HepG2 (cell line): Measurements from ENCODE around the gene KRT4. TPM values are rescaled to one million over a fixed set of nuclear protein-coding genes. Genes with fewer than 3 reads are reported as not detected.
A peak's percentile ranks its signal among the peaks of the same experiment; 100 is the strongest.

ENCODE experiments used
- ATAC-seq: fragments of 200-7000 bp; cut with Tn5 transposase; 3 replicates; pipeline ENCODE4 v1.9.1; 2020; ENCODE audit warnings: mild to moderate bottlenecking, moderate library complexity
- BruUV-seq: library from RNA; stranded (reverse); fragments of 400-500 nt; replicated peaks from 2 replicates; lab custom pipeline; 2021; lab: Mats Ljungman, UMichigan
- CTCF ChIA-PET: fragments of 300-600 bp; formaldehyde crosslinking; extraction: SDS; loops from one replicate; lab custom pipeline; 2021; ENCODE audit warnings: low total read pairs, inconsistent platforms, low intra/inter-chr PET ratio; lab: Yijun Ruan, JAX
- POLR2A ChIA-PET: fragments of 350-600 bp; sonication (Branson Sonifier 250); formaldehyde crosslinking; loops from one replicate; lab custom pipeline; 2020; ENCODE audit warnings: antibody characterized with exemption, inconsistent platforms; lab: Yijun Ruan, JAX
- DNase-seq: peaks from one replicate; pipeline ENCODE4 v3.0.0-alpha.2; 2015; ENCODE audit warnings: low spot score
- FAIRE-seq: peaks from 3 replicates; lab custom pipeline; 2011; peaks lifted over from hg19 to GRCh38; lab: Jason Lieb, UNC
- H2AFZ ChIP-seq: one replicate; pipeline ENCODE4 v1.6.1; 2011; ENCODE audit warnings: low read length, inconsistent platforms
- H3K27ac ChIP-seq: fragments of 300-600 bp; 3 replicates; pipeline ENCODE4 v1.8.0; 2011; ENCODE audit warnings: mixed run types, mild to moderate bottlenecking, mixed read lengths, low read length, inconsistent platforms; ENCODE audit not compliant: insufficient read depth; ENCODE audit errors: extremely low read length
- H3K27me3 ChIP-seq, 2 experiments: fragments of 200-600 bp in 1 of 2; 2 replicates in 1 of 2; 3 replicates in 1 of 2; pipeline versions ENCODE4 v1.6.0 to v1.8.0; 2011; ENCODE audit warnings: low read length in 2 of 2, mild to moderate bottlenecking in 2 of 2, moderate library complexity in 2 of 2, inconsistent platforms in 1 of 2; ENCODE audit not compliant: insufficient read depth in 2 of 2, control insufficient read depth in 1 of 2
- H3K36me3 ChIP-seq, 2 experiments: fragments of 200-600 bp in 1 of 2; replicated peaks in 1 of 2; 2 replicates in 1 of 2; 3 replicates in 1 of 2; pipeline versions ENCODE4 v1.5.1 to v1.8.0; 2011; ENCODE audit warnings: low read length in 2 of 2, inconsistent platforms in 1 of 2; ENCODE audit not compliant: insufficient read depth in 2 of 2, control insufficient read depth in 1 of 2
- H3K4me1 ChIP-seq: 2 replicates; pipeline ENCODE4 v1.5.1; 2012; ENCODE audit warnings: low read length, inconsistent platforms; ENCODE audit not compliant: insufficient read depth
- H3K4me2 ChIP-seq: 2 replicates; pipeline ENCODE4 v1.6.0; 2011; ENCODE audit warnings: low read depth, low read length, inconsistent platforms
- H3K4me3 ChIP-seq, 3 experiments: fragments of 200-600 bp in 1 of 3; sonication (generic), shearing (Covaris generic) in 1 of 3; replicated peaks in 1 of 3; 2 replicates each; pipeline ENCODE4 v1.5.1; 2011 to 2016; ENCODE audit warnings: low read length in 3 of 3, inconsistent platforms in 2 of 3, low read depth in 2 of 3, mild to moderate bottlenecking in 2 of 3, control low read depth in 1 of 3, mixed read lengths in 1 of 3; ENCODE audit not compliant: insufficient read depth in 1 of 3
- H3K79me2 ChIP-seq: one replicate; pipeline ENCODE4 v1.6.1; 2011; ENCODE audit warnings: low read length, inconsistent platforms; ENCODE audit not compliant: insufficient read depth
- H3K9ac ChIP-seq: 2 replicates; pipeline ENCODE4 v1.6.0; 2011; ENCODE audit warnings: mild to moderate bottlenecking, low read depth, low read length, inconsistent platforms; ENCODE audit not compliant: insufficient read depth
- H3K9me3 ChIP-seq: 2 replicates; pipeline ENCODE4 v1.5.1; 2012; ENCODE audit warnings: mild to moderate bottlenecking, low read length
- H4K20me1 ChIP-seq: 2 replicates; pipeline ENCODE4 v1.6.0; 2011; ENCODE audit warnings: inconsistent platforms, mild to moderate bottlenecking, low read length, moderate library complexity; ENCODE audit not compliant: insufficient read depth
- AKAP8 ChIP-seq: sonication (generic); formaldehyde crosslinking; IDR thresholded peaks from 2 replicates; pipeline ENCODE4 v1.5.1; 2020; ENCODE audit warnings: mild to moderate bottlenecking, missing genetic modification reagents
- FUBP1 ChIP-seq: sonication (generic); formaldehyde crosslinking; IDR thresholded peaks from 2 replicates; pipeline ENCODE4 v1.5.1; 2020; ENCODE audit warnings: missing genetic modification reagents, mild to moderate bottlenecking, borderline replicate concordance
- GATAD1 ChIP-seq: IDR thresholded peaks from 2 replicates; pipeline ENCODE4 v1.6.1; 2016; ENCODE audit warnings: missing genetic modification reagents, missing compliant biosample characterization
- KLF13 ChIP-seq: sonication (generic); formaldehyde crosslinking; IDR thresholded peaks from 2 replicates; pipeline ENCODE4 v1.4.0; 2020; ENCODE audit warnings: mild to moderate bottlenecking, missing genetic modification reagents
- MATR3 ChIP-seq: sonication (generic); formaldehyde crosslinking; IDR thresholded peaks from 2 replicates; pipeline ENCODE4 v1.4.0; 2020; ENCODE audit warnings: missing genetic modification reagents
- MXD4 ChIP-seq: IDR thresholded peaks from 2 replicates; pipeline ENCODE4 v1.6.1; 2016; ENCODE audit warnings: mild to moderate bottlenecking, missing biosample characterization, missing genetic modification reagents
- NR2C2 ChIP-seq: sonication (generic); formaldehyde crosslinking; IDR thresholded peaks from 2 replicates; pipeline ENCODE4 v1.4.0; 2020; ENCODE audit warnings: missing genetic modification reagents, mild to moderate bottlenecking, moderate library complexity, borderline replicate concordance
- ZBTB20 ChIP-seq: sonication (generic); formaldehyde crosslinking; IDR thresholded peaks from 2 replicates; pipeline ENCODE4 v1.8.1; 2023; ENCODE audit warnings: missing genetic modification reagents, low read depth, mild to moderate bottlenecking, borderline replicate concordance
- ZBTB21 ChIP-seq: sonication (generic); formaldehyde crosslinking; IDR thresholded peaks from 2 replicates; pipeline ENCODE4 v1.4.0; 2020; ENCODE audit warnings: missing genetic modification reagents
- ZNF138 ChIP-seq: sonication (generic); formaldehyde crosslinking; IDR thresholded peaks from 2 replicates; pipeline ENCODE4 v1.5.0; 2020; ENCODE audit warnings: mild to moderate bottlenecking, low read depth, missing genetic modification reagents
- ZNF335 ChIP-seq: sonication (generic); formaldehyde crosslinking; IDR thresholded peaks from 2 replicates; pipeline ENCODE4 v1.4.0; 2020; ENCODE audit warnings: missing genetic modification reagents
- ZNF468 ChIP-seq: sonication (generic); formaldehyde crosslinking; IDR thresholded peaks from 2 replicates; pipeline ENCODE4 v1.8.0; 2022; ENCODE audit warnings: mild to moderate bottlenecking, moderate library complexity, missing genetic modification reagents
- ZNF501 ChIP-seq: sonication (generic); formaldehyde crosslinking; IDR thresholded peaks from 2 replicates; pipeline ENCODE4 v1.5.1; 2020; ENCODE audit warnings: mild to moderate bottlenecking, moderate library complexity, missing genetic modification reagents
- ZNF569 ChIP-seq: sonication (generic); formaldehyde crosslinking; IDR thresholded peaks from 2 replicates; pipeline ENCODE4 v1.5.0; 2020; ENCODE audit warnings: mild to moderate bottlenecking, missing genetic modification reagents, moderate library complexity, borderline replicate concordance
- ZNF788 ChIP-seq: sonication (generic); formaldehyde crosslinking; IDR thresholded peaks from 2 replicates; pipeline ENCODE4 v1.5.0; 2020; ENCODE audit warnings: mild to moderate bottlenecking, missing genetic modification reagents, borderline replicate concordance
- WGBS: methylation state at CpG from one replicate; pipeline ENCODE4 v1.1.6; 2017; ENCODE audit warnings: low lambda C conversion rate; 5-methylcytosine and 5-hydroxymethylcytosine counted together
- in situ Hi-C: cut with HindIII; loops from 2 replicates; pipeline ENCODE4 v1.10.0; 2017; ENCODE audit warnings: low pct_unique_long_range_greater_than_20kb; ENCODE audit not compliant: extremely low pct_ligation_motif_present
- intact Hi-C: fragments of 100-400 bp; cut with micrococcal nuclease; formaldehyde crosslinking; loops from one replicate; pipeline ENCODE4 v1.10.0; 2022; ENCODE audit not compliant: unreplicated experiment
- polyA plus RNA-seq, 8 experiments: library from polyadenylated mRNA; depleted of rRNA in 3 of 8; stranded (reverse) in 7 of 8; unstranded in 1 of 8; fragments of >200 nt; fragmentation: Illumina TruSeq in 4 of 8; extraction: Trizol in 4 of 8; gene quantifications; 2 replicates each; pipeline versions ENCODE4 v1.2.1 to v1.2.3, GENCODE V29; 2011 to 2016; ENCODE audit warnings: low read depth in 4 of 8, missing spikeins in 1 of 8, mixed read lengths in 1 of 8; ENCODE audit not compliant: insufficient read depth in 1 of 8
- total RNA-seq, 5 experiments: library from RNA; depleted of rRNA; stranded (reverse); fragments of >200 nt; fragmentation: Illumina TruSeq; extraction: Trizol; gene quantifications; 2 replicates each; pipeline ENCODE4 v1.2.3, GENCODE V29; 2016; ENCODE audit warnings: low read depth in 1 of 5

The KRT4 gene
- total and polyA plus RNA-seq, 2 of the 13 experiments (the other 11 are each of a cell fraction or from before 2014, with no cell fraction given), result not detected

- no peaks in the 10 kb centered on the region for H4K20me1 ChIP-seq
- 0% methylated on average over 1 of the region's 4 CpGs for WGBS
- no peak overlapping the region for H3K9ac ChIP-seq
- intact Hi-C loops, result no loop called here
- H3K27me3 ChIP-seq, result peaks cover 5 to 53% of the 10 kb centered on the region in 2 experiments
- H3K36me3 ChIP-seq, result no peaks in the 10 kb centered on the region
- TF ChIP-seq AKAP8 (CRISPR knock-in tag) (no peak), FUBP1 (CRISPR knock-in tag) (no peak), ZNF138 (CRISPR knock-in tag) (no peak), KLF13 (CRISPR knock-in tag) (no peak), ZNF569 (CRISPR knock-in tag) (no peak), ZNF788 (CRISPR knock-in tag) (no peak), ZBTB20 (CRISPR knock-in tag) (no peak), GATAD1 (CRISPR knock-in tag) (no peak), MATR3 (CRISPR knock-in tag) (no peak), ZNF335 (CRISPR knock-in tag) (no peak), ZNF468 (CRISPR knock-in tag) (no peak), ZBTB21 (CRISPR knock-in tag) (no peak), ZNF501 (CRISPR knock-in tag) (no peak), MXD4 (CRISPR knock-in tag) (no peak), NR2C2 (CRISPR knock-in tag) (no peak)
- H2AFZ ChIP-seq, result no peak overlapping the region
- no TSS peak for BruUV-seq
- FAIRE-seq (no peak), ATAC-seq (0 out of 3 replicates have a peak, but pooled peaks have one; percentile 21), DNase-seq (no peak)
- no peaks in the 10 kb centered on the region for H3K4me1 ChIP-seq
- H3K4me2 ChIP-seq, result no peak overlapping the region
- ChIA-PET CTCF (no interaction called here), POLR2A (no interaction called here)
- in situ Hi-C loops, result no loop called here
- H3K27ac ChIP-seq, result no peak overlapping the region
- H3K4me3 ChIP-seq, result no peak overlapping the region
- H3K9me3 ChIP-seq, result no peaks in the 10 kb centered on the region
- no peaks in the 10 kb centered on the region for H3K79me2 ChIP-seq
Measured at GRCh38 chr12:52834727-52835001, 20.7 kb upstream of the KRT4 start.
